Tibial nerve (tissue), 3 donors: ENCODE data around the gene INO80.

Experiments
- CTCF ChIP-seq, 5 experiments: fragments of 200-600 bp in 3 of 5; fragments of 450-650 bp in 2 of 5; sonication (generic) in 3 of 5; IDR thresholded peaks; one replicate each; pipeline ENCODE4 v1.5.1; 2016 to 2019; ENCODE audit warnings: antibody characterized with exemption in 5 of 5, mild to moderate bottlenecking in 3 of 5, moderate library complexity in 2 of 5
- POLR2A ChIP-seq, 2 donors: fragments of 450-650 bp; IDR thresholded peaks; one replicate each; pipeline ENCODE4 v1.6.1; 2017; ENCODE audit warnings: antibody characterized with exemption in 2 of 2, mild to moderate bottlenecking in 2 of 2, moderate library complexity in 2 of 2

DNA sequence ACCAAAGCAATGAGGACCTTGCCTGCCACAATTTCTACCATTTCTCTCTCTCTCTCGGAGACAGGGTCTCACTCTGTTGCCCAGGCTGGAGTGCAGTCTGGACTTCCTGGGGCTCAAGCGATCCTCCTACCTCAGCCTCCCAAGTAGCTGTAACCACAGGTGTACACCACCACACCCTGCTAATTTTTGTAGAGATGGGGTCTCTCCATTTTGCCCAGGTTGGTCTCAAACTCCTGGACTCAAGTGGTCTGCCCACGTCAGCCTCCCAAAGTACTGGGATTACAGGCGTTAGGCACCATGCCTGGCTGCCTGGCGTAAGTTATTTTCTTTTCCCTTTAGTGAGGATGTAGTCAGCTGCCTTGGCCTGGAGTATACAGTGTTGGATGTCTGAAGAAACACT lies 37.7 kb upstream of the INO80 start:
- TF ChIP-seq CTCF (IDR thresholded peaks at IDR 0.05) (no peak), POLR2A (IDR thresholded peaks at IDR 0.05) (no peak)
